Measurements from ENCODE around the gene PATZ1. TPM values are rescaled to one million over a fixed set of nuclear protein-coding genes. Genes with fewer than 3 reads are reported as not detected.

Gene PATZ1
- total RNA-seq, 3 donors from 2014 or later (not counting 1 experiment from before 2014, with no cell fraction given) = 31.5 to 39.2 (median 37.3) TPM

- peaks cover 40% of the 10 kb centered on the region for H3K36me3 ChIP-seq (ENCODE audit: control insufficient read depth, insufficient read depth, low read length)
- H3K27me3 ChIP-seq (ENCODE audit: control insufficient read depth, insufficient read depth, low read length) = no peaks in the 10 kb centered on the region
- peak overlapping the region; percentile 76 to 82 for H3K27ac Mint-ChIP-seq
- H3K4me3 Mint-ChIP-seq = peak overlapping the region; percentile 81
- DNase-seq (peak in 1 of 2 donors; percentile 53), ATAC-seq (no peak)
- no peak overlapping the region for H3K4me3 ChIP-seq (ENCODE audit: low read length)
- H3K4me1 ChIP-seq (ENCODE audit: control insufficient read depth, insufficient read depth, low read length) = peaks cover 71% of the 10 kb centered on the region
- TF ChIP-seq CTCF (IDR thresholded peaks at IDR 0.05) = no peak
- H3K27me3 Mint-ChIP-seq (ENCODE audit: low read depth in 2 of 2) = no peaks in the 10 kb centered on the region
- WGBS (ENCODE audit: insufficient coverage) = 7% methylated on average over 12 of the region's 12 CpGs
- H3K27ac ChIP-seq (ENCODE audit: low read length) = peak overlapping the region; percentile 34
- H3K36me3 Mint-ChIP-seq = no peaks in the 10 kb centered on the region
- no peaks in the 10 kb centered on the region for H3K9me3 ChIP-seq (ENCODE audit: control insufficient read depth, insufficient read depth, low read length)
- intact Hi-C loops (cut with micrococcal nuclease) = loop anchor here (2.0 to 10.0 kb wide), 2 partner anchors 151 to 289 kb away; partner anchors contain the start of gene SFI1
- no peaks in the 10 kb centered on the region for H3K9me3 Mint-ChIP-seq
- peaks cover 62 to 65% of the 10 kb centered on the region in 2 donors for H3K4me1 Mint-ChIP-seq
Measured at GRCh38 chr22:31344256-31344577, 1.9 kb downstream of the PATZ1 start.

- H3K4me1 Mint-ChIP-seq = peaks cover 64 to 67% of the 10 kb centered on the region in 2 donors
- H3K27me3 Mint-ChIP-seq (ENCODE audit: low read depth in 2 of 2) = no peaks in the 10 kb centered on the region
- Histone ChIP-seq H3K4me1 (ENCODE audit: control insufficient read depth, insufficient read depth, low read length) (peaks cover 71% of the 10 kb centered on the region), H3K9me3 (ENCODE audit: control insufficient read depth, insufficient read depth, low read length) (no peaks in the 10 kb centered on the region), H3K4me3 (ENCODE audit: low read length) (no peak overlapping the region), H3K36me3 (ENCODE audit: control insufficient read depth, insufficient read depth, low read length) (peaks cover 46% of the 10 kb centered on the region), H3K27ac (ENCODE audit: low read length) (peak overlapping the region; percentile 4), H3K27me3 (ENCODE audit: control insufficient read depth, insufficient read depth, low read length) (no peaks in the 10 kb centered on the region)
- peak overlapping the region; percentile 76 to 82 for H3K27ac Mint-ChIP-seq
- no peaks in the 10 kb centered on the region for H3K9me3 Mint-ChIP-seq
- no peaks in the 10 kb centered on the region for H3K36me3 Mint-ChIP-seq
- DNase-seq (peak in 1 of 2 donors; percentile 37), ATAC-seq (no peak)
- TF ChIP-seq CTCF (IDR thresholded peaks at IDR 0.05) = no peak
- 31% methylated on average over 18 of the region's 18 CpGs for WGBS (ENCODE audit: insufficient coverage)
- intact Hi-C loops (cut with micrococcal nuclease) = loop anchor here (2.0 to 10.0 kb wide), 2 partner anchors 151 to 289 kb away; partner anchors contain the start of gene SFI1
- H3K4me3 Mint-ChIP-seq = peak overlapping the region; percentile 81
Measured at GRCh38 chr22:31343235-31344191, 2.6 kb downstream of the PATZ1 start.

GRCh38 chr22:31342389-31343140, 3.6 kb downstream of the PATZ1 start:
- no peak overlapping the region for H3K4me3 ChIP-seq (ENCODE audit: low read length)
- ATAC-seq = no peak
- H3K4me1 ChIP-seq (ENCODE audit: control insufficient read depth, insufficient read depth, low read length) = peaks cover 67% of the 10 kb centered on the region
- no peak for TF ChIP-seq CTCF (IDR thresholded peaks at IDR 0.05)
- intact Hi-C loops (cut with micrococcal nuclease) = loop anchor here (10.0 kb wide), 1 partner anchor 152 kb away; the partner anchor contains the start of gene SFI1
- no peak for DNase-seq
- H3K27ac ChIP-seq (ENCODE audit: low read length) = no peak overlapping the region
- WGBS (ENCODE audit: insufficient coverage) = 74% methylated on average over 16 of the region's 16 CpGs
- Mint-ChIP-seq H3K9me3 (no peaks in the 10 kb centered on the region), H3K4me1 (peaks cover 70 to 73% of the 10 kb centered on the region in 2 donors), H3K36me3 (no peaks in the 10 kb centered on the region), H3K27ac (peak overlapping the region; percentile 76 to 82), H3K27me3 (ENCODE audit: low read depth in 2 of 2) (no peaks in the 10 kb centered on the region), H3K4me3 (peak overlapping the region; percentile 51)
- no peaks in the 10 kb centered on the region for H3K9me3 ChIP-seq (ENCODE audit: control insufficient read depth, insufficient read depth, low read length)
- no peaks in the 10 kb centered on the region for H3K27me3 ChIP-seq (ENCODE audit: control insufficient read depth, insufficient read depth, low read length)
- H3K36me3 ChIP-seq (ENCODE audit: control insufficient read depth, insufficient read depth, low read length) = peaks cover 54% of the 10 kb centered on the region
